ENCODE results near the gene ZNF335. TPM values are rescaled to one million over a fixed set of nuclear protein-coding genes. Genes with fewer than 3 reads are reported as not detected.

ZNF335 gene
- total RNA-seq, 2 donors from 2014 or later, result 21.4 to 43.4 TPM

DNA sequence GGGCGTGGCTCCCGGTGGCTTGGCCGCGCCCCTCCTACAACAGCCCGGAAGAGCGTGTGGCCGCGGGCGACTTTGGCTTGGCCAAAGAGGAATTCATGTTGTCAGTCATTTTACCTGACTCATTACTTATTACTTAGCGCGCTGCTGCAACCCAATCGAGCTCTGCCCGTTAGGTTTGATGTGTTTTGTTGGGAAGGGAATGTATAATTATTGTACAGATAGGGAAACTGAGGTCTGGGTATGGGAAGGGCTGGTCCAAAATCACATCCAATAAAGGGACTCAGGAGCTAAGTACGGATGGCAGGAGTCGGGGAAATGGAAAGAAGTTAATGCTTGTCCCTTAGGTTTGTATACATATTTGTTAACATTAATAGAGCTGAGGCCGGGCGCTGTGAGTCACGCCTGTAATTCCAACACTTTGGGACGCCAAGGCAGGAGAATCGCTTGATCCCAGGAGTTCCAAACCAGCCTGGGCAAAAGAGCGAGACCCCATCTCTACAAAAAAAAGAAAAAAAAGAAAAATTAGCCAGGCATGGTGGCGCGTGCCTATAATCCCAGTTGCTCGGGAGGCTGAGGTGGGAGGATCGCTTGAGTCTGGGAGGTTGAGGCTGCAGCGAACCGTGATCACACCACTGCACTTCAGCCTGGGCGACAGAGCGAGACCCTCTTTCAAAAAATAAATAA, 639 bp upstream of the ZNF335 start:
- intact Hi-C loops (cut with DNase I), result loop anchor here (2.0 kb wide), 1 partner anchor 62 kb away; no protein-coding TSS in a partner anchor

DNA sequence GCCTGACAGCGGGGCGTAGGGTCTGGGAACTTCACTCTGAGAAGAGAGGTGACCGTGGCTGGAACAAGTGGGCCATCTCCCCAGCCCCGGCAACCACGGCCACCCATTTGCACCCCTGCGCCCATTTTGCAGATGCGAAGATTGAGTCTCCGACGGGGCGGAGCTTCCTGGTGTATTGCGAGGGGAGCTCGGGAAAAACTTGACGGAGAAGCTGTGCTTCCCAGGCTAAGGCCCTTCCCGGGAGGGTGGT, 653 bp downstream of the ZNF335 start:
- peak; percentile 36 for DNase-seq (ENCODE audit: low spot score)
- intact Hi-C loops (cut with DNase I), result no loop called here
- H3K9me3 ChIP-seq, result no peaks in the 10 kb centered on the region
- no peaks in the 10 kb centered on the region for H3K4me1 ChIP-seq (replicated peaks)
- WGBS, result under 1% methylated on average over 14 of the region's 14 CpGs
- H3K27me3 ChIP-seq (replicated peaks; ENCODE audit: insufficient read depth), result no peaks in the 10 kb centered on the region
- peaks cover 0 to 8% of the 10 kb centered on the region in 2 donors for H3K36me3 ChIP-seq
- TF ChIP-seq, protein P1, sequence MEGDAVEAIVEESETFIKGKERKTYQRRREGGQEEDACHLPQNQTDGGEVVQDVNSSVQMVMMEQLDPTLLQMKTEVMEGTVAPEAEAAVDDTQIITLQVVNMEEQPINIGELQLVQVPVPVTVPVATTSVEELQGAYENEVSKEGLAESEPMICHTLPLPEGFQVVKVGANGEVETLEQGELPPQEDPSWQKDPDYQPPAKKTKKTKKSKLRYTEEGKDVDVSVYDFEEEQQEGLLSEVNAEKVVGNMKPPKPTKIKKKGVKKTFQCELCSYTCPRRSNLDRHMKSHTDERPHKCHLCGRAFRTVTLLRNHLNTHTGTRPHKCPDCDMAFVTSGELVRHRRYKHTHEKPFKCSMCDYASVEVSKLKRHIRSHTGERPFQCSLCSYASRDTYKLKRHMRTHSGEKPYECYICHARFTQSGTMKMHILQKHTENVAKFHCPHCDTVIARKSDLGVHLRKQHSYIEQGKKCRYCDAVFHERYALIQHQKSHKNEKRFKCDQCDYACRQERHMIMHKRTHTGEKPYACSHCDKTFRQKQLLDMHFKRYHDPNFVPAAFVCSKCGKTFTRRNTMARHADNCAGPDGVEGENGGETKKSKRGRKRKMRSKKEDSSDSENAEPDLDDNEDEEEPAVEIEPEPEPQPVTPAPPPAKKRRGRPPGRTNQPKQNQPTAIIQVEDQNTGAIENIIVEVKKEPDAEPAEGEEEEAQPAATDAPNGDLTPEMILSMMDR (IDR thresholded peaks at IDR 0.05), result no peak
- TF ChIP-seq POLR2A (IDR thresholded peaks at IDR 0.05) (no peak), POLR2AphosphoS5 (IDR thresholded peaks at IDR 0.05) (no peak)
- H3K4me3 ChIP-seq, result peak overlapping the region; percentile 65 to 73
- peak overlapping the region; percentile 100 for H3K27ac ChIP-seq

More for the DNA sequence above, 639 bp upstream of the ZNF335 start:
- H3K27me3 ChIP-seq (replicated peaks; ENCODE audit: insufficient read depth), result no peaks in the 10 kb centered on the region
- no peaks in the 10 kb centered on the region for H3K9me3 ChIP-seq
- peak overlapping the region; percentile 100 for H3K27ac ChIP-seq
- H3K4me1 ChIP-seq (replicated peaks), result no peaks in the 10 kb centered on the region
- WGBS, result 38% methylated on average over 29 of the region's 29 CpGs
- H3K4me3 ChIP-seq, result peak overlapping the region; percentile 65 to 73
- TF ChIP-seq POLR2AphosphoS5 (IDR thresholded peaks at IDR 0.05) (no peak), POLR2A (IDR thresholded peaks at IDR 0.05) (no peak)
- TF ChIP-seq, protein P1 (IDR thresholded peaks at IDR 0.05), result no peak
- peaks cover 0 to 4% of the 10 kb centered on the region in 2 donors for H3K36me3 ChIP-seq
- no peak for DNase-seq (ENCODE audit: low spot score)

DNA sequence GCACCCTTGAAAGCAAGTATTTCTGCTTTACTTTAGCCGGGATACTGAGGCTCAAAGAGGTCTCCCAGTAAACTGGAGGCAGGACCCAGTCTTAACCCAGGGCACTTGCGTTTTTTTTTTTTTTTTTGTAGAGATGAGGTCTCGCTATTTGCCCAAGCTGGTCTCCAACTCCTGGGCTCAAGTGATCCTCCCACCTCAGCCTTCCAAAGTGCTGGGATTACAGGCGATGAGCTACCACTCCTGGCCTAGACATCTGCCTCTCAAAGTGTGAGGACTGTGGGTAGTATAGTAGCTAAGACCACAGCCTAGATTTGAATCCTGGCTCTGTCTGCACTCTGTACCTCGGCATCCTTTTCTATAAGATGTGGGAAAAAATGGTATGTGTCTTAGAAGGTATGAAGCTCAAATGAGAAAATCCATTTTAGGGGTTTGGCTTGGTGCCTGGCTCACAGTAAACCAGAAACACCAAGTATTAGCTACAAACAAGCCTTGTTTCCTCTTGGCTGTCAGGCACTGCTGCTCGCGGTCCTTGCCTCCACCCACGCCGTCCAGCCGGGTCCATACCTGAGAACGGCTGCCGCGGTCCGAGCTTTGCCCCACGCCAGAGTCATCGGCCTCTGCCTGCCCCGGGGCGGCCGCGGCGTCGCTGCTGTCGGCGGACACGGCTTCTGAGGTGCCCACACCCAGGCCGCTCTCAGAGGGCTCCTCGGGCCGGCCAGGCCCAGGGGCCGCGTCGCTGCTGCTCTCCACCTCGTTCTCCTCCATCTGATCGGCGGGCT, 1.2 kb downstream of the ZNF335 start:
- DNase-seq (ENCODE audit: low spot score), result no peak
- H3K36me3 ChIP-seq, result peaks cover 0 to 8% of the 10 kb centered on the region in 2 donors
- H3K4me1 ChIP-seq (replicated peaks), result no peaks in the 10 kb centered on the region
- H3K27me3 ChIP-seq (replicated peaks; ENCODE audit: insufficient read depth), result no peaks in the 10 kb centered on the region
- WGBS, result 7% methylated on average over 33 of the region's 34 CpGs
- H3K4me3 ChIP-seq, result peak overlapping the region; percentile 65 to 73
- TF ChIP-seq, protein P1 (IDR thresholded peaks at IDR 0.05), result no peak
- TF ChIP-seq POLR2A (IDR thresholded peaks at IDR 0.05) (no peak), POLR2AphosphoS5 (IDR thresholded peaks at IDR 0.05) (no peak)
- H3K27ac ChIP-seq, result peak overlapping the region; percentile 100
- intact Hi-C loops (cut with DNase I), result no loop called here
- H3K9me3 ChIP-seq, result no peaks in the 10 kb centered on the region

DNA sequence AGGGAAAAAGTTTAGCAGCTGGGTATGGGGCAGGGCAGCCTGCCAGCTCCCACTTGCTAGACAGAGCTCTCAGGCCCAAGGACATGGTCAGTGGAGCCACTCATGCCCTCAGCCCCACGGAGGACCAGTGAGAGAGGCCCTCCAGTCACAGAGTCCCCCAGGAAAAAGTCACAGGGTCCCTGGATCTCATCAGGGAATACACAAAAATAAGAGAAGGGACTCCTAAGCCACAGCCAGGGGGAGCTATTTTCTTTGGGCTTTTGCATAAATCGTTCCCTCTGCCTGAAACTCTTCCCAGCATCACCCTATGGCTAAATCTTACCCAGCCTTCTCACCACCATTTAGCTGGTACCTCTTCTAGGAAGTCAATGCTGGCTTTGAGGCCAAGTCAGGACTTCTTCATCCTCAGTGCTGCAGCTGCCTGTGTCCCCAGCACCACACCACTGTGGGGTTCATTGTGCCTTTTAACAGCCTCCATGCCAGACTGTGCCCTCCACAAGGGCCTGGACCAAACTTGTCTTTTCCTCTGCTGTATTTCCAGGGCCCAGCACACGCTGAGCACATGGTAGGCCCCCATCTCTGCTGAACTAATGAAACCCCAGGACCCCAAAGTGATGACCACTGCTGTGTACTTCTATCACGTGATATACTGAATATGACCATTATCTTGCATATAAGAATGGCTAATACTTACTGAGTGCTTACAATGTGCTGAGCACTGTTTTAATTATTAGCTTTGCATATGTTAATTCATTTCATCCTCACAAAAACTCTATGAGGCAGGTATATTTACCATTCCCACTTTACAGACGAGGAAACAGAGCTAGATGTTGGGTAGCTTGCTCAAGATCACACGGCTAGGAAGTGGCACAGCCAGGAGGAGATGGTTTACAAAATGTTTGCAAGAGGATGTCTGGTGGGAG, 2.0 kb downstream of the ZNF335 start:
- Histone ChIP-seq H3K4me1 (replicated peaks) (no peaks in the 10 kb centered on the region), H3K27ac (peak overlapping the region; percentile 100), H3K36me3 (peaks cover 0 to 8% of the 10 kb centered on the region in 2 donors), H3K4me3 (peak overlapping the region in 1 of 2 donors; percentile 73), H3K27me3 (replicated peaks; ENCODE audit: insufficient read depth) (no peaks in the 10 kb centered on the region), H3K9me3 (no peaks in the 10 kb centered on the region)
- intact Hi-C loops (cut with DNase I), result loop anchor here (10.0 kb wide), 1 partner anchor 75 kb away; the partner anchor contains the start of genes CTSA and NEURL2
- 44% methylated on average over 6 of the region's 6 CpGs for WGBS
- TF ChIP-seq, protein P1 (IDR thresholded peaks at IDR 0.05), result peak in 3 of 4 experiments; percentile 48 to 64 (median 55)
- no peak for TF ChIP-seq POLR2A (IDR thresholded peaks at IDR 0.05)
- TF ChIP-seq POLR2AphosphoS5 (IDR thresholded peaks at IDR 0.05), result no peak
- peak; percentile 36 for DNase-seq (ENCODE audit: low spot score)
